Mucosa of descending colon (tissue), 3 donors: ENCODE measurements around the gene AMER2. TPM values are rescaled to one million over a fixed set of nuclear protein-coding genes. Genes with fewer than 3 reads are reported as not detected.

ENCODE experiments used
- ATAC-seq: fragments of 200-7000 bp; cut with Tn5 transposase; one replicate; pipeline ENCODE4 v1.9.1; 2020; ENCODE audit warnings: mild to moderate bottlenecking, moderate library complexity
- DNase-seq, 3 donors: peaks; one replicate each; pipeline ENCODE4 v3.0.0-alpha.2; 2020
- H3K36me3 ChIP-seq: fragments of 200-600 bp; one replicate; pipeline ENCODE4 v1.8.0; 2021; ENCODE audit warnings: low read depth, mild to moderate bottlenecking
- H3K4me1 ChIP-seq: fragments of 200-600 bp; one replicate; pipeline ENCODE4 v1.8.0; 2021; ENCODE audit warnings: low read depth, mild to moderate bottlenecking
- H3K4me3 ChIP-seq: fragments of 200-600 bp; one replicate; pipeline ENCODE4 v1.8.0; 2021; ENCODE audit warnings: mild to moderate bottlenecking
- H3K9me3 ChIP-seq: fragments of 200-600 bp; one replicate; pipeline ENCODE4 v1.8.0; 2021; ENCODE audit warnings: mild to moderate bottlenecking
- CTCF ChIP-seq: fragments of 200-600 bp; IDR thresholded peaks from one replicate; pipeline ENCODE4 v1.8.0; 2022; ENCODE audit warnings: antibody characterized with exemption, mild to moderate bottlenecking
- intact Hi-C, 2 donors: fragments of 100-400 bp; cut with DNase I in 1 of 2; cut with micrococcal nuclease in 1 of 2; formaldehyde crosslinking; loops; one replicate each; pipeline versions ENCODE4 v1.11.0 to v1.11.1; 2022; cut with DNase I, micrococcal nuclease
- long read RNA-seq, 2 donors: library from polyadenylated mRNA; unstranded; transcript quantifications; one replicate each; pipeline ENCODE4 v2.0.0, GENCODE V29; 2019 to 2021
- total RNA-seq, 3 donors: library from RNA; stranded (reverse); fragmentation: NEBNext Ultra II Directional in 2 of 3; extraction: Animal tissue kit (Norgen Biotek cat#: 25700) in 2 of 3; gene quantifications; one replicate each; pipeline versions ENCODE4 v1.2.1 to v1.2.4, GENCODE V29; 2021 to 2023
- donor health status: DM: no; HTN: no; CAD: no; lungs with moderate emphysema.
- donor health status: DM: no; HTN: no; CAD: no.
- donor health status: DM: no; HTN: yes; CAD: no.

Gene AMER2
- under 1 TPM in 2 of 3 donors, not detected in 1; 0.05 to 0.70 TPM for total RNA-seq
- long read RNA-seq, donor 1, partial matches to known transcripts = 0 of 1 reads
- long read RNA-seq, donor 1, other reads (novel, unspliced or antisense) = 0 of 1 reads
- long read RNA-seq, donor 2 = 0 reads

GRCh38 chr13:25171517-25172302 lies at the start of gene AMER2:
Gene AMER2, minus strand, starts transcription at chr13:25172288. Its CDS starts 669 bp downstream, at chr13:25171619.
- intact Hi-C loops = no loop called here
- ATAC-seq = no peak
- TF ChIP-seq CTCF = no peak
- H3K4me1 ChIP-seq = peaks cover 8% of the 10 kb centered on the region
- no peak for DNase-seq
- no peaks in the 10 kb centered on the region for H3K9me3 ChIP-seq
- no peak within 1 kb of the TSS for H3K4me3 ChIP-seq
- H3K36me3 ChIP-seq = no peaks in the 10 kb centered on the region

GRCh38 chr13:25218019-25218418 lies 45.9 kb upstream of the AMER2 start:
- H3K4me3 ChIP-seq = no peak overlapping the region
- intact Hi-C loops = no loop called here
- no peak for ATAC-seq
- no peak for DNase-seq
- no peaks in the 10 kb centered on the region for H3K36me3 ChIP-seq
- no peaks in the 10 kb centered on the region for H3K9me3 ChIP-seq
- TF ChIP-seq CTCF = no peak
- no peaks in the 10 kb centered on the region for H3K4me1 ChIP-seq

- no peak for DNase-seq
- ATAC-seq = no peak
- H3K36me3 ChIP-seq = no peaks in the 10 kb centered on the region
- no peak overlapping the region for H3K4me3 ChIP-seq
- no peaks in the 10 kb centered on the region for H3K9me3 ChIP-seq
- no peaks in the 10 kb centered on the region for H3K4me1 ChIP-seq
- TF ChIP-seq CTCF = no peak
- intact Hi-C loops = no loop called here
Measured at GRCh38 chr13:25217023-25217885, 45.2 kb upstream of the AMER2 start.

GRCh38 chr13:25215253-25215575 lies 43.1 kb upstream of the AMER2 start:
- H3K36me3 ChIP-seq = no peaks in the 10 kb centered on the region
- H3K4me3 ChIP-seq = no peak overlapping the region
- no peaks in the 10 kb centered on the region for H3K9me3 ChIP-seq
- no peak for DNase-seq
- no peaks in the 10 kb centered on the region for H3K4me1 ChIP-seq
- no peak for ATAC-seq
- no peak for TF ChIP-seq CTCF
- intact Hi-C loops = no loop called here

- ATAC-seq (no peak), DNase-seq (no peak)
- H3K9me3 ChIP-seq = no peaks in the 10 kb centered on the region
- intact Hi-C loops = no loop called here
- no peak for TF ChIP-seq CTCF
- no peaks in the 10 kb centered on the region for H3K4me1 ChIP-seq
- H3K4me3 ChIP-seq = no peak overlapping the region
- H3K36me3 ChIP-seq = no peaks in the 10 kb centered on the region
Measured at GRCh38 chr13:25214491-25215252, 42.6 kb upstream of the AMER2 start.
